HL-60 (cell line): ENCODE measurements around the gene TAF4.

Experiments
- CTCF ChIP-seq: IDR thresholded peaks from one replicate; pipeline ENCODE4 v1.5.1; 2011; ENCODE audit warnings: low read length, control low read depth, inconsistent platforms; ENCODE audit not compliant: insufficient read depth
- GABPA ChIP-seq: IDR thresholded peaks from 2 replicates; pipeline ENCODE4 v1.6.1; 2012; ENCODE audit warnings: low read depth
- POLR2AphosphoS5 ChIP-seq: IDR thresholded peaks from 2 replicates; pipeline ENCODE4 v1.6.1; 2012; ENCODE audit warnings: low read depth
- REST ChIP-seq: IDR thresholded peaks from 2 replicates; pipeline ENCODE4 v1.6.1; 2012; ENCODE audit warnings: low read depth; ENCODE audit not compliant: insufficient replicate concordance
- SPI1 ChIP-seq: IDR thresholded peaks from 2 replicates; pipeline ENCODE4 v1.6.1; 2012; ENCODE audit warnings: low read depth, mild to moderate bottlenecking, borderline replicate concordance

GRCh38 chr20:61994546-61994945 is 71.1 kb downstream of the TAF4 start:
- TF ChIP-seq CTCF (no peak), REST (no peak), GABPA (no peak), POLR2AphosphoS5 (no peak), SPI1 (no peak)
